HT-29 (cell line): ENCODE data around the gene CNPY1. TPM values are rescaled to one million over a fixed set of nuclear protein-coding genes. Genes with fewer than 3 reads are reported as not detected.

Experiments used
- DNase-seq: peaks from one replicate; pipeline ENCODE4 v3.0.0-alpha.2; 2015; ENCODE audit warnings: low spot score
- total RNA-seq: library from RNA; depleted of rRNA; stranded (reverse); fragments of >200 nt; shearing (Covaris generic); gene quantifications from 2 replicates; pipeline ENCODE4 v1.2.3, GENCODE V29; 2014

The CNPY1 gene
- total RNA-seq, 1 experiment from 2014 or later, result not detected

- no peak for DNase-seq
Measured at GRCh38 chr7:155559519-155560108, 13.3 kb upstream of the CNPY1 start.

- DNase-seq, result no peak
Measured at GRCh38 chr7:155558961-155559360, 12.6 kb upstream of the CNPY1 start.

GRCh38 chr7:155558351-155558750 lies 12.0 kb upstream of the CNPY1 start:
- DNase-seq, result no peak

- no peak for DNase-seq
Measured at GRCh38 chr7:155557778-155558177, 11.4 kb upstream of the CNPY1 start.

GRCh38 chr7:155556763-155557162 lies 10.4 kb upstream of the CNPY1 start:
- DNase-seq, result no peak

GRCh38 chr7:155555116-155555695 lies 8.8 kb upstream of the CNPY1 start:
- DNase-seq, result no peak

GRCh38 chr7:155553871-155554270 lies 7.5 kb upstream of the CNPY1 start:
- DNase-seq, result no peak

GRCh38 chr7:155551785-155552611 lies 5.6 kb upstream of the CNPY1 start:
- no peak for DNase-seq

- DNase-seq, result no peak
Measured at GRCh38 chr7:155550916-155551315, 4.6 kb upstream of the CNPY1 start.

- no peak for DNase-seq
Measured at GRCh38 chr7:155549226-155549625, 2.9 kb upstream of the CNPY1 start.

- DNase-seq, result no peak
Measured at GRCh38 chr7:155547161-155547791, 917 bp upstream of the CNPY1 start.

GRCh38 chr7:155545348-155545747 lies 1.0 kb downstream of the CNPY1 start:
- no peak for DNase-seq

- no peak for DNase-seq
Measured at GRCh38 chr7:155544485-155544884, 1.9 kb downstream of the CNPY1 start.

- DNase-seq, result no peak
Measured at GRCh38 chr7:155543926-155544325, 2.4 kb downstream of the CNPY1 start.

- DNase-seq, result no peak
Measured at GRCh38 chr7:155543011-155543876, 3.1 kb downstream of the CNPY1 start.

GRCh38 chr7:155541986-155542675 lies 4.2 kb downstream of the CNPY1 start:
- no peak for DNase-seq

- DNase-seq, result no peak
Measured at GRCh38 chr7:155540553-155540952, 5.8 kb downstream of the CNPY1 start.

GRCh38 chr7:155538293-155538692 lies 8.1 kb downstream of the CNPY1 start:
- no peak for DNase-seq

GRCh38 chr7:155536451-155536850 lies 9.9 kb downstream of the CNPY1 start:
- no peak for DNase-seq

- DNase-seq, result no peak
Measured at GRCh38 chr7:155534691-155535090, 11.7 kb downstream of the CNPY1 start.
